Measurements from ENCODE around the gene CCDC69.
"Not testable (repeated sequence)": the region's sequence is repeated elsewhere in the genome, so short reads cannot be mapped to it uniquely, and the experiment has no call there.

The CCDC69 gene

GRCh38 chr5:151259931-151260330 lies 36.0 kb upstream of the CCDC69 start:
- DNase-seq (ENCODE audit: low read depth, low spot score) = no peak
- in situ Hi-C loops (cut with HindIII; ENCODE audit: low sequenced_read_pairs) = no loop called here

GRCh38 chr5:151258816-151259215 lies 34.9 kb upstream of the CCDC69 start:
- in situ Hi-C loops (cut with HindIII; ENCODE audit: low sequenced_read_pairs) = no loop called here
- H3K4me3 ChIP-seq (ENCODE audit: low read depth, low read length) = no peak overlapping the region
- DNase-seq (ENCODE audit: low read depth, low spot score) = no peak
- no peak for TF ChIP-seq CTCF (IDR thresholded peaks at IDR 0.05; ENCODE audit: low read depth, low read length)

More at GRCh38 chr5:151259931-151260330, 36.0 kb upstream of the CCDC69 start:
- H3K4me3 ChIP-seq (ENCODE audit: low read depth, low read length) = no peak overlapping the region
- TF ChIP-seq CTCF (IDR thresholded peaks at IDR 0.05; ENCODE audit: low read depth, low read length) = no peak

GRCh38 chr5:151258201-151258611 lies 34.3 kb upstream of the CCDC69 start:
- H3K4me3 ChIP-seq (ENCODE audit: low read depth, low read length) = no peak overlapping the region
- DNase-seq (ENCODE audit: low read depth, low spot score) = no peak
- TF ChIP-seq CTCF (IDR thresholded peaks at IDR 0.05; ENCODE audit: low read depth, low read length) = no peak
- in situ Hi-C loops (cut with HindIII; ENCODE audit: low sequenced_read_pairs) = no loop called here

- in situ Hi-C loops (cut with HindIII; ENCODE audit: low sequenced_read_pairs) = no loop called here
- no peak overlapping the region for H3K4me3 ChIP-seq (ENCODE audit: low read depth, low read length)
- DNase-seq (ENCODE audit: low read depth, low spot score) = no peak
- TF ChIP-seq CTCF (IDR thresholded peaks at IDR 0.05; ENCODE audit: low read depth, low read length) = no peak
Measured at GRCh38 chr5:151257731-151258181, 33.9 kb upstream of the CCDC69 start.

DNA sequence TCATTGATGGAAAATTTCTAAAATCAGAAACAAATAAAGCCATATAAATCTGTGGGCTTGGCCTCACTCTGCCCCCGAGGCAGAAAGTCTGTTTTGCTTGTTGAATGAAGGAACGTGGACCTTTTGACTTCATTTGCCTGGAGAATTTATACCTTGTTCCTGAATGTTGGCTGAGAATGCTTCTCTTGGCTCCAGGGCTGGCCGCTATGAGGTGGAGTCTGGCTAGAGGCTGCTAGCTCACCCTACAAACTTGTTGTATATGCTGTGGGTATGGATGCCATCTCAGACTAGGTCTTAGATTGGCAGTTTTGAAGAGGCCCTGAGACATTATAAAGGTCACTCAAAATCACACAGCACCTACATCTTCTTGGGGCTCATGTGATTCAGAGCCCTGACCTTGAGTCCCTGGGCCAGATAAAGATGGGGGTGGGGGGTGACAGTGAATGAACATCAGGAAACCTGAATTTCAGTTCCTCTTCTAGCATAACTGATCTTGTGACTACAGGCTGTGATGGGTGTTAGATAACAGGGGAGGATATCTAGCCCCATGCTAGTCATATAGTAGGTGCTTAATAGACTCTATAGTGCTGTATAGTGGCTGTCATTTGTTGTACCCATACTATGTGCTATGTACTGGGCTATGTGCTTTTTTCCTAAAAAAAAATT lies 31.9 kb upstream of the CCDC69 start:
- no peak overlapping the region for H3K4me3 ChIP-seq (ENCODE audit: low read depth, low read length)
- TF ChIP-seq CTCF (IDR thresholded peaks at IDR 0.05; ENCODE audit: low read depth, low read length) = no peak
- DNase-seq (ENCODE audit: low read depth, low spot score) = no peak
- in situ Hi-C loops (cut with HindIII; ENCODE audit: low sequenced_read_pairs) = no loop called here

DNA sequence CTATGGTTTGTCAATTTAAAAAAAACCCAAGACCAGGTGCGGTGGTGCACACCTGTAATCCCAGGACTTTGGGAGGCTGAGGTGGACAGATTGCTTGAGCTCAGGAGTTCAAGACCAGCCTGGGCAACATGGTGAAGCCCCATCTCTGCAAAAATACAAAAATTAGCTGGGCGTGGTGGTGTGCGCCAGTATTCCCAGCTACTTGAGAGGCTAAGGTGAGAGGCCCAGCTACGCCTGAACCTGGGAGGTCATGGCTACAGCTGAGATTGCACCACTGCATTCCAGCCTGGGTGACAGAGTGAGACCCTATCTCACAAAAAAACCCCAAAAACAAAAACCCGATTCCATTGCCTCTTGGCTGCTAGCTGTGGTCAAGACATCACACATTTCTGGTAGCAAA lies 31.1 kb upstream of the CCDC69 start:
- H3K4me3 ChIP-seq (ENCODE audit: low read depth, low read length); DNase-seq (ENCODE audit: low read depth, low spot score); in situ Hi-C loops (cut with HindIII; ENCODE audit: low sequenced_read_pairs): not testable (repeated sequence)

- H3K4me3 ChIP-seq (ENCODE audit: low read depth, low read length) = no peak overlapping the region
- in situ Hi-C loops (cut with HindIII; ENCODE audit: low sequenced_read_pairs) = no loop called here
- no peak for DNase-seq (ENCODE audit: low read depth, low spot score)
- no peak for TF ChIP-seq CTCF (IDR thresholded peaks at IDR 0.05; ENCODE audit: low read depth, low read length)
Measured at GRCh38 chr5:151254556-151254955, 30.7 kb upstream of the CCDC69 start.
